ENCODE data around the gene TNK2. TPM values are rescaled to one million over a fixed set of nuclear protein-coding genes. Genes with fewer than 3 reads are reported as not detected.

Gene TNK2
- total and polyA plus RNA-seq, 2 of the 13 experiments (the other 11 are each of a cell fraction or from before 2014, with no cell fraction given): 4.6 to 5.8 TPM

DNA sequence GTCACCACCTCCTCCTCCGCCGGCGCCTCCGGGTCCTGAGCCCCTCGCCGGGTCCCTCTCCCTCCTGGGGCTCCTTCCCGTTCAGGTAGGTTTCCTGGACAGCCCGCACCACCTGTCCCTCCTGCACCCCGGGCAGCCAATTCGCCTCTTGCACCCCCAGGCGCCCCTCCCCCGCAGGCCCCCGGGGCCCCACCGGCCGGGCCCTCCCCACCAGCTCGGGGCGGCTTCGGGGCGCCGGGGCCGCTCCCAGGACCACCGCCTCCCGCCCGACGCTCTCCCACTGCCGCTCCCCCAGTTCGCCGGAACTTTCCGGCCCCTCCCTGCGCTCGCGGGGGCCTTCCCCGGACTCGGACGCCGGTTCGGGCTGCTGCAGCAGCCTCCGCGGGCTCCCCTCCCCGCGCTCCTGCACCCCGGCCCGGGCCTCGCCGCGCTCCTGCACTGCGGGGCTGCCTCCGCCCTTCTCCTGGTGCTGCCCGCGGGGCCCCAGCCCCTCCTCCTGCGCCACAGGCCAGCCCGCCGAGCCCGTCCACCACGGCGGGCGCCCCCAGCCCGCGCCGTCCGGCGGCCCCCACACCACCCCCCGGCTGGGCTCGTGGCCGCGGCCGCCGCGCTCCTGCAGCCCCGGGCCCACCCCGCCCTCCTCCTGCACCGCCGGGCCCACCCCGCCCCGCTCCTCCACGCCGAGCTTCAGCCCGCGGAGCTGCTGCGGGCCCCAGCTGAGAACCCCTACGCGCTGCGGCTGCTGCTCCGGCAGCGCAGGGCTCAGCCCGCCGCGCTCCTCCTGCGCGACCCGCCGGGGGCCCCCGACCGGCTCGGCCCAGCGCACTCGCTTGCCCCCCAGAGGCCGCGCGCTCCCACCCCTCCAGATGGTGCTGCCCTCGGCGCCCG is 587 bp upstream of the TNK2 start:
- BruUV-seq (replicated peaks): no TSS peak
- Histone ChIP-seq H3K27me3 (ENCODE audit: control insufficient read depth in 1 of 2, insufficient read depth in 2 of 2, low read length in 2 of 2) (peaks cover 0 to 7% of the 10 kb centered on the region in 2 experiments; a peak in 3 of 5 replicates), H3K9ac (ENCODE audit: insufficient read depth, low read depth, low read length) (peak overlapping the region; percentile 55; the same call in 1 of the 2 replicates), H3K79me2 (ENCODE audit: insufficient read depth, low read length) (peaks cover 2% of the 10 kb centered on the region), H3K27ac (ENCODE audit: extremely low read length, insufficient read depth, low read length) (no peak overlapping the region), H2AFZ (ENCODE audit: low read length) (no peak overlapping the region), H3K9me3 (ENCODE audit: low read length) (no peaks in the 10 kb centered on the region), H3K4me2 (ENCODE audit: low read depth, low read length) (peak overlapping the region; percentile 100), H3K4me3 (replicated peaks in 1 of 3; ENCODE audit: insufficient read depth in 1 of 3, low read depth in 2 of 3, low read length in 3 of 3) (peak overlapping the region; percentile 58 to 78 (median 59)), H3K4me1 (ENCODE audit: insufficient read depth, low read length) (peaks cover 74% of the 10 kb centered on the region), H3K36me3 (replicated peaks in 1 of 2; ENCODE audit: control insufficient read depth in 1 of 2, insufficient read depth in 2 of 2, low read length in 2 of 2) (no peaks in the 10 kb centered on the region), H4K20me1 (ENCODE audit: insufficient read depth, low read length) (no peaks in the 10 kb centered on the region; the same call in 1 of the 2 replicates)
- FAIRE-seq: no peak
- under 1% methylated on average over 24 of the region's 103 CpGs for WGBS (ENCODE audit: low lambda C conversion rate)
- in situ Hi-C loops (cut with HindIII; ENCODE audit: extremely low pct_ligation_motif_present, low pct_unique_long_range_greater_than_20kb) (no loop called here), intact Hi-C loops (cut with micrococcal nuclease; ENCODE audit: unreplicated experiment) (no loop called here)
- POLR2A ChIA-PET: interaction anchor here (1.0 kb wide), 2 partner anchors 8 to 11 kb away, joined by 3 read pairs; no protein-coding TSS in a partner anchor
- CTCF ChIA-PET (ENCODE audit: low intra/inter-chr PET ratio, low total read pairs): interaction anchor here (1.4 kb wide), 1 partner anchor 14 kb away, joined by 5 read pairs; no protein-coding TSS in a partner anchor
- ATAC-seq: peak; percentile 43
- no peak for DNase-seq (ENCODE audit: low spot score)
- TF ChIP-seq, protein P1, sequence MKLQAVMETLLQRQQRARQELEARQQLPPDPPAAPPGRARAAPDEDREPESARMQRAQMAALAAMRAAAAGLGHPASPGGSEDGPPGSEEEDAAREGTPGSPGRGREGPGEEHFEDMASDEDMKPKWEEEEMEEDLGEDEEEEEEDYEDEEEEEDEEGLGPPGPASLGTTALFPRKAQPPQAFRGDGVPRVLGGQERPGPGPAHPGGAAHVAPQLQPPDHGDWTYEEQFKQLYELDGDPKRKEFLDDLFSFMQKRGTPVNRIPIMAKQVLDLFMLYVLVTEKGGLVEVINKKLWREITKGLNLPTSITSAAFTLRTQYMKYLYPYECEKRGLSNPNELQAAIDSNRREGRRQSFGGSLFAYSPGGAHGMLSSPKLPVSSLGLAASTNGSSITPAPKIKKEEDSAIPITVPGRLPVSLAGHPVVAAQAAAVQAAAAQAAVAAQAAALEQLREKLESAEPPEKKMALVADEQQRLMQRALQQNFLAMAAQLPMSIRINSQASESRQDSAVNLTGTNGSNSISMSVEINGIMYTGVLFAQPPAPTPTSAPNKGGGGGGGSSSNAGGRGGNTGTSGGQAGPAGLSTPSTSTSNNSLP (IDR thresholded peaks at IDR 0.05; ENCODE audit: low read depth, low read length): no peak
- TF ChIP-seq, protein P2, sequence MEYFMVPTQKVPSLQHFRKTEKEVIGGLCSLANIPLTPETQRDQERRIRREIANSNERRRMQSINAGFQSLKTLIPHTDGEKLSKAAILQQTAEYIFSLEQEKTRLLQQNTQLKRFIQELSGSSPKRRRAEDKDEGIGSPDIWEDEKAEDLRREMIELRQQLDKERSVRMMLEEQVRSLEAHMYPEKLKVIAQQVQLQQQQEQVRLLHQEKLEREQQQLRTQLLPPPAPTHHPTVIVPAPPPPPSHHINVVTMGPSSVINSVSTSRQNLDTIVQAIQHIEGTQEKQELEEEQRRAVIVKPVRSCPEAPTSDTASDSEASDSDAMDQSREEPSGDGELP (IDR thresholded peaks at IDR 0.05; ENCODE audit: borderline replicate concordance, low read depth): no peak
- TF ChIP-seq FOXC1 (CRISPR knock-in tag; IDR thresholded peaks at IDR 0.05; ENCODE audit: borderline replicate concordance) (0 out of 2 replicates have a peak, but pooled peaks have one; percentile 32), SMC3 (IDR thresholded peaks at IDR 0.05; ENCODE audit: low read length) (no peak), RBFOX2 (IDR thresholded peaks at IDR 0.05; ENCODE audit: low read depth, low read length) (peak; percentile 34), ZNF142 (CRISPR knock-in tag; IDR thresholded peaks at IDR 0.05) (no peak; the same call in none of the 2 replicates), HNRNPLL (IDR thresholded peaks at IDR 0.05; ENCODE audit: low read depth, low read length, poor library complexity, severe bottlenecking) (peak; percentile 93), ZNF317 (CRISPR knock-in tag; IDR thresholded peaks at IDR 0.05) (no peak), ZNF333 (CRISPR knock-in tag; IDR thresholded peaks at IDR 0.05; ENCODE audit: borderline replicate concordance) (0 out of 2 replicates have a peak, but pooled peaks have one; percentile 3), ZMYM3 (CRISPR knock-in tag; IDR thresholded peaks at IDR 0.05) (no peak), ASH2L (IDR thresholded peaks at IDR 0.05; ENCODE audit: insufficient read length, low read depth, low read length) (peak; percentile 23)
- TF ChIP-seq, protein P3, sequence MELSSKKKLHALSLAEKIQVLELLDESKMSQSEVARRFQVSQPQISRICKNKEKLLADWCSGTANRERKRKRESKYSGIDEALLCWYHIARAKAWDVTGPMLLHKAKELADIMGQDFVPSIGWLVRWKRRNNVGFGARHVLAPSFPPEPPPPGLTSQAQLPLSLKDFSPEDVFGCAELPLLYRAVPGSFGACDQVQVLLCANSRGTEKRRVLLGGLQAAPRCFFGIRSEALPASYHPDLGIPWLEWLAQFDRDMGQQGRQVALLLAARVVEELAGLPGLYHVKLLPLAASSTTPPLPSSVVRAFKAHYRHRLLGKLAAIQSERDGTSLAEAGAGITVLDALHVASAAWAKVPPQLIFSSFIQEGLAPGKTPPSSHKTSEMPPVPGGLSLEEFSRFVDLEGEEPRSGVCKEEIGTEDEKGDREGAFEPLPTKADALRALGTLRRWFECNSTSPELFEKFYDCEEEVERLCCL (CRISPR knock-in tag; IDR thresholded peaks at IDR 0.05; ENCODE audit: borderline replicate concordance): no peak
